Activated T-helper 2 cell treated with anti-CD3 and anti-CD28 coated beads, Interferon-gamma antibody, Interleukin-2, Interleukin-4, amounts not matched to agents 10 μg/mL and 5 μg/mL and 100 μg/mL, durations not matched to agents 14 hours and 24 hours and 36 hours (primary cell): ENCODE data around the gene UBAP1. TPM values are rescaled to one million over a fixed set of nuclear protein-coding genes. Genes with fewer than 3 reads are reported as not detected.
"Not testable (repeated sequence)": the region's sequence is repeated elsewhere in the genome, so short reads cannot be mapped to it uniquely, and the experiment has no call there.

ENCODE experiments used
- DNase-seq: peaks from one replicate; pipeline ENCODE4 v3.0.0; 2021; ENCODE audit warnings: low spot score
- H3K27ac Mint-ChIP-seq: one replicate; pipeline ENCODE4 v1.8.0; 2021; ENCODE audit warnings: mixed read lengths
- H3K27me3 Mint-ChIP-seq: one replicate; pipeline ENCODE4 v1.8.0; 2021; ENCODE audit warnings: low read depth, mixed read lengths
- H3K36me3 Mint-ChIP-seq: one replicate; pipeline ENCODE4 v1.8.0; 2021; ENCODE audit warnings: low read depth, mixed read lengths
- H3K4me1 Mint-ChIP-seq: one replicate; pipeline ENCODE4 v1.8.0; 2021; ENCODE audit warnings: low read depth, mixed read lengths
- H3K4me3 Mint-ChIP-seq: one replicate; pipeline ENCODE4 v1.8.0; 2021; ENCODE audit warnings: low read depth, mild to moderate bottlenecking, moderate library complexity, mixed read lengths
- H3K9me3 Mint-ChIP-seq: one replicate; pipeline ENCODE4 v1.8.0; 2021; ENCODE audit warnings: mixed read lengths
- intact Hi-C: fragments of 100-400 bp; cut with micrococcal nuclease; formaldehyde crosslinking; loops from one replicate; pipeline ENCODE4 v1.15.1; 2023
- total RNA-seq: library from RNA; stranded (reverse); gene quantifications from 2 replicates; pipeline ENCODE4 v1.2.3, GENCODE V29; 2022

UBAP1 gene
- total RNA-seq, 1 donor from 2014 or later = 33.6 TPM

- intact Hi-C loops, H3K27ac Mint-ChIP-seq, H3K9me3 Mint-ChIP-seq, H3K4me3 Mint-ChIP-seq, H3K4me1 Mint-ChIP-seq, H3K27me3 Mint-ChIP-seq, DNase-seq: not testable (repeated sequence)
- peaks cover 12% of the 10 kb centered on the region for H3K36me3 Mint-ChIP-seq
These were observed 38.2 kb downstream of the UBAP1 start for GRCh38 chr9:34217015-34217414.

DNA sequence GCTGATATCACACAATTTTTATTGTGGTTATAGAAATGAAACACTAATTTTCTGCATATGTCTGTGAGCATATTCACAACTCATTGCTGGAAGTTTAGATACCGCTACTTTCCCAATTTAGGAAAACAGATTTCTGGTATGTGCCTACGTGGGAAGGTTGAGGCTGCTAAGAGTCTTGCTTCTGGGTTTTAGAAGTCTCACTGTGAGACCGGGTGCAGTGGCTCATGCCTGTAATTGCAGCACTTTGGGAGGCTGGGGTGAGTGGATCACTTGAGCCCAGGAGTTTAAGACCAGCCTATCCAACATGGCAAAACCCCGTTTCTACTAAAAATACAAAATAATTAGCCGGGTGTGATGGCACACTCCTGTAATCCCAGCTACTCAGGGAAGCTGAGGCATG, 39.6 kb downstream of the UBAP1 start:
- no peaks in the 10 kb centered on the region for H3K9me3 Mint-ChIP-seq
- H3K4me3 Mint-ChIP-seq = no peak overlapping the region
- H3K27ac Mint-ChIP-seq = no peak overlapping the region
- peaks cover 8% of the 10 kb centered on the region for H3K4me1 Mint-ChIP-seq
- peaks cover 8% of the 10 kb centered on the region for H3K36me3 Mint-ChIP-seq
- intact Hi-C loops = no loop called here
- DNase-seq = no peak
- no peaks in the 10 kb centered on the region for H3K27me3 Mint-ChIP-seq

DNA sequence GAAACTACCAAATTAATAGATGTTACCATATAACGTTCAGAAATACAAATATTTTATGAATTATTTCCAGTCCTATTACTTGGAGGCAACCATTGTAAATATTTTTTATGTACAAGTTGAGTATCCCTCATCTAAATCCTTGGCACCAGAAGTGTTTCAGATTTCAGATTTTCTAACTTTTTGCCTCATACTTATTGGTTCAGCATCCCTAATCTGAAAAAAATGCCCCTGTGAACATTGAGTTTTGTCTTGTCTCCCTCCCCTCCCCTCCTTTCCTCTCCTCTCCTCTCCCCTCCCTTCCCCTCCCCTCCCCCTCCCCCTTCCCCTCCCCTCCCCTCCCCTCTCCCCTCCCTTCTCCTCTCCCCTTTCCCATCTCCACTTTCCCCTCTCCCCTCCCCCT, 40.6 kb downstream of the UBAP1 start:
- intact Hi-C loops = no loop called here
- H3K27me3 Mint-ChIP-seq = no peaks in the 10 kb centered on the region
- peaks cover 8% of the 10 kb centered on the region for H3K4me1 Mint-ChIP-seq
- H3K27ac Mint-ChIP-seq = no peak overlapping the region
- no peak overlapping the region for H3K4me3 Mint-ChIP-seq
- no peaks in the 10 kb centered on the region for H3K9me3 Mint-ChIP-seq
- peaks cover 9% of the 10 kb centered on the region for H3K36me3 Mint-ChIP-seq
- no peak for DNase-seq

DNA sequence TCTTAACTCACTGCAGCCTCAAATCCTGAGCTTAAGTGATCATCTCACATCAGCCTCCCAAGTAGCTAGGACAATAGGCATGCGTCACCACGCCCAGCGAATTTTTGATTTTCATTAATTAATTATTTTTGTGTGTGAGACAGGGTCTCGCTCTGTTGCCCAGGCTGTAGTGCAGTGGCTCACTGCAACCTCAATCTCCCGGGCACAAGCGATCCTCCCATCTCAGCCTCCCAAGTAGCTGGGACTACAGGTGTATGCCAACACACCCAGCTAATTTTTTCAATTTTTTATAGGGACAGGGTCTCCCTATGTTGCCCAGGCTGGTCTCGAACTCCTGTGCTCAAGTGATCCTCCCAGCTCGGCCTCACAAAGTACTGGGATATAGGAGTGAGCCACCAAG, 41.4 kb downstream of the UBAP1 start:
- peaks cover 10% of the 10 kb centered on the region for H3K36me3 Mint-ChIP-seq
- intact Hi-C loops = no loop called here
- no peak overlapping the region for H3K4me3 Mint-ChIP-seq
- H3K27me3 Mint-ChIP-seq = no peaks in the 10 kb centered on the region
- peaks cover 8% of the 10 kb centered on the region for H3K4me1 Mint-ChIP-seq
- no peaks in the 10 kb centered on the region for H3K9me3 Mint-ChIP-seq
- no peak for DNase-seq
- no peak overlapping the region for H3K27ac Mint-ChIP-seq

DNA sequence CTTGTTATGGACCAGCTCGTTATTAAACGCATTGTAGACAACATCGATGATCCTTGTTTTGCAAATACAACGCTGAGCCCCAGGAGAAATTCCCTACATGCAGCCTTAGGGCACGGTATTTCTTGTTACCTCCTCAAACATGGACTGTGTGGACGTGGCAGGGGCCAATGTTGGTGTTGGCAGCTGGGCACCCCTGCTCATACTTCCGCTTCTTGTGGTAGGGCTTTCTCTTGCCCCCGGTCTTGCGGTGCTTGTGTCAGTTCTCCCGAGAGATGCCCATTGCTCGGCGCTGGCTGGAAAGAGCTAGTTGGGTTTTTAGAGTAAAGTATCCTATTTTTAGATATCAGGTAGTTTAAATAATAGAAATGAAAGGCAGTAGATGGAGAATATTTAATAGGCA, 45.5 kb downstream of the UBAP1 start:
- no peaks in the 10 kb centered on the region for H3K27me3 Mint-ChIP-seq
- no peak for DNase-seq
- peaks cover 10% of the 10 kb centered on the region for H3K36me3 Mint-ChIP-seq
- no peaks in the 10 kb centered on the region for H3K9me3 Mint-ChIP-seq
- H3K4me3 Mint-ChIP-seq = no peak overlapping the region
- intact Hi-C loops = no loop called here
- H3K27ac Mint-ChIP-seq = no peak overlapping the region
- peaks cover 10% of the 10 kb centered on the region for H3K4me1 Mint-ChIP-seq

DNA sequence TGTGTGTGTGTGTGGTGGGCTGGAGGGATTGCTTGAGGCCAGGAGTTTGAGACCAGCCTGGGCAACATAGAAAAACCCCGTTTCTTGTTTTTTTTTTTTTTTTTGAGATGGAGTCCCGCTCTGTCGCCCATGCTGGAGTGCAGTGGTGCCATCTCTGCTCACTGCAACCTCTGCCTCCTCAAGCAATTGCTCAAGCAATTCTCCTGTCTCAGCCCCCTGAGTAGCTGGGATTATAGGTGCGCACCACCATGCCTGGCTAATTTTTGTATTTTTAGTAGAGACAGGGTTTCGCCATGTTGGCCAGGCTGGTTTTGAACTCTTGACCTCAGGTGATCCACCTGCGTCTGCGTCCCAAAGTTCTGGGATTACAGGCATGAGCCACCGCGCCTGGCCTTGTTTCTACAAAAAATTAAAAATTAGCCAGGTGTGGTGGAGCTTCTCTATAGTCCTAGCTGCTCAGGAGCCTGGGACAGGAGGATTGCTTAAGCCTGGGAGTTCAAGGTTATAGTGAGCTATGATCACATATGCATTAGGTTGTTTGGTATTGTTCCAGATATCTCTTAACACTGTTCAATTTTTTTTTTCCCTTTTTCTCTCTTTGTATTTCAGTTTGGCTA, 47.4 kb downstream of the UBAP1 start:
- H3K27ac Mint-ChIP-seq, H3K4me3 Mint-ChIP-seq, DNase-seq, H3K27me3 Mint-ChIP-seq, H3K9me3 Mint-ChIP-seq, intact Hi-C loops, H3K36me3 Mint-ChIP-seq: not testable (repeated sequence)
- peaks cover 10% of the 10 kb centered on the region for H3K4me1 Mint-ChIP-seq

DNA sequence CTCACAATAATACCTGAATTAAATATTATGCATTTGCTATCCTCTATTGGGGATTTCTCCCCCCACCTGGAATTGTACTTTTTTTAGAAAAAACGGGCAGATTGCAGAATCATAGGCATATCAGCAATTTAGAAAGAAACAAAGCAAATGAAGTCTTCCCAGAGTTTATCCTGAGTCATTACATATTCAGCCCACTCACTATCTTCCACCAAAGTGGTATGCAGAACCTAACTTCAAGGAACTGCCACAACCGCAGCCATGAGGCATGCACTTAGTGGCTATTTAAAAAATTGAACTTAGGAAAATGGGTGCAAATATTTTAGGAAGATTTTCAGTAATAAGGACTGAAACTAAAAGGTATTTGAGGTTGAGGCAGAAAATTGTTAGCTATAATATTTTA, 48.6 kb downstream of the UBAP1 start:
- H3K4me1 Mint-ChIP-seq = peaks cover 2% of the 10 kb centered on the region
- H3K27ac Mint-ChIP-seq = no peak overlapping the region
- H3K27me3 Mint-ChIP-seq = no peaks in the 10 kb centered on the region
- intact Hi-C loops = no loop called here
- no peaks in the 10 kb centered on the region for H3K9me3 Mint-ChIP-seq
- H3K36me3 Mint-ChIP-seq = peaks cover 7% of the 10 kb centered on the region
- DNase-seq = no peak
- H3K4me3 Mint-ChIP-seq = no peak overlapping the region

DNA sequence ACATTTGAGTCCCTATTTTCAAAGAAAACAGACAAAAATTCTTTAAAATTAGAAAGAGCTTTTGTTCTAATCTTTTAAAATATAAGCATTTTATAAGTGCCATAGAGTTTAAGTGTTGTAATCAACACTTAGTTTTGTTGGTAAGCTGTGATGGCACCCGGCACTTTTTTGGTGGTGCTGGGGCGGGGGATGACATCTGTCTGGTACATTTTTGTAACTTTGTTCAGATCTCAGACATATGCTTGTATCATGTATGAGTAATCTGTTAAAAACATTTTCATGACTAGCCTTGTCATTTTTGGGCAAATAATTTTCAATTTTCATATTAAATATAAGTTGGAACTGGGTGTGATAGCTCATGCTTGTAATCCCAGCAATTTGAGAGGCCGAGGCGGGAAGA, 51.7 kb downstream of the UBAP1 start:
- H3K4me3 Mint-ChIP-seq = no peak overlapping the region
- H3K27me3 Mint-ChIP-seq = no peaks in the 10 kb centered on the region
- peaks cover 4% of the 10 kb centered on the region for H3K36me3 Mint-ChIP-seq
- H3K9me3 Mint-ChIP-seq = no peaks in the 10 kb centered on the region
- peaks cover 2% of the 10 kb centered on the region for H3K4me1 Mint-ChIP-seq
- DNase-seq = no peak
- H3K27ac Mint-ChIP-seq = no peak overlapping the region
- intact Hi-C loops = no loop called here

- Mint-ChIP-seq H3K27ac (no peak overlapping the region), H3K9me3 (no peaks in the 10 kb centered on the region), H3K36me3 (peaks cover 16% of the 10 kb centered on the region), H3K4me3 (no peak overlapping the region), H3K27me3 (no peaks in the 10 kb centered on the region), H3K4me1 (peaks cover 3% of the 10 kb centered on the region)
- no peak for DNase-seq
- intact Hi-C loops = no loop called here
These were observed 53.4 kb downstream of the UBAP1 start for GRCh38 chr9:34232201-34232600.

DNA sequence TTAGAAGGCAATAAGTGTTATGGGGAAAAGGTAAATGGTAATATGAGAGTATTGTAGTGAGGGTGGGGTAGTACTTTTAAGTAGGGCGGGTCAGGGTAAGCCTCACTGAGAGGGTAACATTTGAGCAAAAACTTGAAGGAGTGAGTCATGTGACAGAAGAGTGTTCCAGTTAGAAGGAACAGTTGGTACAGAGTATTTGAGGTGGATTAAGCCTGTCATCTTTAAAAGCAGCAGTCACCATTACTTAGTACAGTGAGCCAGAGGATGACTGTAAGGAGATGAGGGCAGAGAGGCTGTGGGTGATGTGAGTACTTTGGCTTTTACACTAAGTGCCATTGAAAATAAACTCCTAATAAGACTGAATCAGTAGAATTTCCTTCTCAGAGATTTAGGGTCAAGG, 54.8 kb downstream of the UBAP1 start:
- Mint-ChIP-seq H3K27ac (no peak overlapping the region), H3K4me3 (no peak overlapping the region), H3K27me3 (no peaks in the 10 kb centered on the region), H3K4me1 (peaks cover 1% of the 10 kb centered on the region), H3K36me3 (peaks cover 25% of the 10 kb centered on the region), H3K9me3 (no peaks in the 10 kb centered on the region)
- intact Hi-C loops = no loop called here
- no peak for DNase-seq

GRCh38 chr9:34237836-34238235, 59.0 kb downstream of the UBAP1 start:
- intact Hi-C loops = no loop called here
- no peaks in the 10 kb centered on the region for H3K27me3 Mint-ChIP-seq
- H3K27ac Mint-ChIP-seq = no peak overlapping the region

GRCh38 chr9:34240006-34240405, 61.2 kb downstream of the UBAP1 start:
- Mint-ChIP-seq H3K4me3 (no peak overlapping the region), H3K4me1 (peaks cover 3% of the 10 kb centered on the region)
- intact Hi-C loops = no loop called here

More at GRCh38 chr9:34237836-34238235, 59.0 kb downstream of the UBAP1 start:
- H3K36me3 Mint-ChIP-seq = peaks cover 51% of the 10 kb centered on the region
- no peak overlapping the region for H3K4me3 Mint-ChIP-seq
- no peaks in the 10 kb centered on the region for H3K9me3 Mint-ChIP-seq
- no peak for DNase-seq
- H3K4me1 Mint-ChIP-seq = peaks cover 3% of the 10 kb centered on the region

DNA sequence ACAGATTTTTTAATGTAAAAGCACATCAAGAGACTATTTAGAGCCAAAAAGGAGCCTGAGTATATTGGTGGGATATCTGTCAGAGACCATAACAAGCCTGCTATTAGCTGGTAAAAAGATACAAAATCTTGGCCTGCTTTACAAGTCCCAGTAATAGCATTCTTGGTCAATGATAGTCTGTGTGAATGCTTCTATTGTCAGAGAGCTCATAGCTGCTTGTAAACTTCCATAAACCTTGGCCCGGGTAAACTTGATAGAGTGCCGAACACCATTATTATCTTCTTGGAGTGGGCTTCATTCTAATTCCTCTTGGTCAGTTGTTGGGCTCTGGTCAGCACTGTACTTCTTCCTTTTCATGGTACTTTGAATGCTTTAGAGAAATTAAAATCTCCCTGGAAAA, 64.0 kb downstream of the UBAP1 start:
- no peaks in the 10 kb centered on the region for H3K27me3 Mint-ChIP-seq
- DNase-seq = no peak

More at GRCh38 chr9:34240006-34240405, 61.2 kb downstream of the UBAP1 start:
- Mint-ChIP-seq H3K9me3 (no peaks in the 10 kb centered on the region), H3K27ac (no peak overlapping the region), H3K27me3 (no peaks in the 10 kb centered on the region), H3K36me3 (peaks cover 59% of the 10 kb centered on the region)
- DNase-seq = no peak

GRCh38 chr9:34245212-34245611, 66.4 kb downstream of the UBAP1 start:
- H3K27me3 Mint-ChIP-seq, H3K4me1 Mint-ChIP-seq, H3K4me3 Mint-ChIP-seq, H3K9me3 Mint-ChIP-seq, H3K27ac Mint-ChIP-seq, intact Hi-C loops, DNase-seq: not testable (repeated sequence)
- peaks cover 54% of the 10 kb centered on the region for H3K36me3 Mint-ChIP-seq

More for the DNA sequence above, 64.0 kb downstream of the UBAP1 start:
- H3K4me1 Mint-ChIP-seq = peaks cover 1% of the 10 kb centered on the region
- H3K4me3 Mint-ChIP-seq = no peak overlapping the region
- H3K9me3 Mint-ChIP-seq = no peaks in the 10 kb centered on the region
- H3K36me3 Mint-ChIP-seq = peaks cover 57% of the 10 kb centered on the region
- no peak overlapping the region for H3K27ac Mint-ChIP-seq
- intact Hi-C loops = no loop called here
